Left ventricle myocardium inferior (tissue), 1 donor: ENCODE measurements around the gene UIMC1. TPM values are rescaled to one million over a fixed set of nuclear protein-coding genes. Genes with fewer than 3 reads are reported as not detected.

ENCODE experiments used
- DNase-seq: peaks from one replicate; pipeline ENCODE4 v3.0.0-alpha.2; 2020
- H3K27ac ChIP-seq: fragments of 200-600 bp; replicated peaks from 2 replicates; pipeline ENCODE4 v1.8.0; 2021
- H3K27me3 ChIP-seq: fragments of 200-600 bp; 2 replicates; pipeline ENCODE4 v1.8.0; 2021; ENCODE audit warnings: low read depth
- H3K36me3 ChIP-seq: fragments of 200-600 bp; 2 replicates; pipeline ENCODE4 v1.8.0; 2021
- H3K4me1 ChIP-seq: fragments of 200-600 bp; 2 replicates; pipeline ENCODE4 v1.8.0; 2021
- H3K4me3 ChIP-seq: fragments of 200-600 bp; 2 replicates; pipeline ENCODE4 v1.8.0; 2021; ENCODE audit warnings: mild to moderate bottlenecking, moderate library complexity
- H3K9me3 ChIP-seq: fragments of 200-600 bp; replicated peaks from 2 replicates; pipeline ENCODE4 v1.8.0; 2021
- CTCF ChIP-seq: fragments of 200-600 bp; IDR thresholded peaks from 2 replicates; pipeline ENCODE4 v1.8.0; 2021; ENCODE audit warnings: antibody characterized with exemption, mild to moderate bottlenecking, borderline replicate concordance
- intact Hi-C: fragments of 100-400 bp; cut with micrococcal nuclease; formaldehyde crosslinking; loops from one replicate; pipeline ENCODE4 v1.11.0; 2022
- total RNA-seq: library from RNA; stranded (reverse); fragmentation: NEBNext Ultra II Directional; extraction: Animal tissue kit (Norgen Biotek cat#: 25700); gene quantifications from one replicate; pipeline ENCODE4 v1.2.1, GENCODE V29; 2021
- donor health status: DM: no; HTN: yes; CAD: no; lungs with severe emphysema.

Gene UIMC1
- total RNA-seq, 1 donor from 2014 or later = 30.7 TPM

- H3K27me3 ChIP-seq = peaks cover 76% of the 10 kb centered on the region
- H3K4me3 ChIP-seq = no peak overlapping the region
- intact Hi-C loops = no loop called here
- H3K9me3 ChIP-seq = no peaks in the 10 kb centered on the region
- no peak for DNase-seq
- TF ChIP-seq CTCF = peak; percentile 54
- H3K36me3 ChIP-seq = no peaks in the 10 kb centered on the region
- no peak overlapping the region for H3K27ac ChIP-seq
- no peaks in the 10 kb centered on the region for H3K4me1 ChIP-seq
Measured at GRCh38 chr5:176870110-176870591, 136.4 kb downstream of the UIMC1 start.

- no peak overlapping the region for H3K4me3 ChIP-seq
- no peaks in the 10 kb centered on the region for H3K36me3 ChIP-seq
- H3K4me1 ChIP-seq = no peaks in the 10 kb centered on the region
- intact Hi-C loops = no loop called here
- no peaks in the 10 kb centered on the region for H3K9me3 ChIP-seq
- H3K27ac ChIP-seq = no peak overlapping the region
- DNase-seq = no peak
- TF ChIP-seq CTCF = no peak
- peaks cover 76% of the 10 kb centered on the region for H3K27me3 ChIP-seq
Measured at GRCh38 chr5:176869501-176870109, 137.0 kb downstream of the UIMC1 start.

GRCh38 chr5:176868731-176869130 lies 137.8 kb downstream of the UIMC1 start:
- no peak for DNase-seq
- H3K9me3 ChIP-seq = no peaks in the 10 kb centered on the region
- no peaks in the 10 kb centered on the region for H3K4me1 ChIP-seq
- H3K4me3 ChIP-seq = no peak overlapping the region
- intact Hi-C loops = no loop called here
- no peak for TF ChIP-seq CTCF
- H3K36me3 ChIP-seq = no peaks in the 10 kb centered on the region
- H3K27me3 ChIP-seq = peaks cover 76% of the 10 kb centered on the region
- H3K27ac ChIP-seq = no peak overlapping the region

- Histone ChIP-seq H3K4me3 (no peak overlapping the region), H3K36me3 (no peaks in the 10 kb centered on the region), H3K27ac (no peak overlapping the region), H3K27me3 (peaks cover 73% of the 10 kb centered on the region), H3K4me1 (no peaks in the 10 kb centered on the region), H3K9me3 (no peaks in the 10 kb centered on the region)
- intact Hi-C loops = no loop called here
- DNase-seq = no peak
- no peak for TF ChIP-seq CTCF
Measured at GRCh38 chr5:176868126-176868525, 138.5 kb downstream of the UIMC1 start.

GRCh38 chr5:176866707-176867310 lies 139.8 kb downstream of the UIMC1 start:
- no peak for DNase-seq
- Histone ChIP-seq H3K27ac (no peak overlapping the region), H3K36me3 (no peaks in the 10 kb centered on the region), H3K4me3 (no peak overlapping the region), H3K4me1 (no peaks in the 10 kb centered on the region), H3K27me3 (peaks cover 85% of the 10 kb centered on the region), H3K9me3 (no peaks in the 10 kb centered on the region)
- no peak for TF ChIP-seq CTCF
- intact Hi-C loops = no loop called here
